OCI-LY1 (cell line): Measurements from ENCODE around the gene ALCAM.

Experiments used
- H2AFZ ChIP-seq: fragments of 200-600 bp; sonication (generic), shearing (Covaris generic); 2 replicates; pipeline ENCODE4 v1.6.0; 2014; ENCODE audit warnings: antibody characterized with exemption, mild to moderate bottlenecking, low read length
- H3F3A ChIP-seq: fragments of 200-600 bp; sonication (generic), shearing (Covaris generic); 2 replicates; pipeline ENCODE4 v1.6.0; 2014; ENCODE audit warnings: mild to moderate bottlenecking, antibody characterized with exemption, low read length, moderate library complexity; ENCODE audit not compliant: insufficient read depth
- H3K27ac ChIP-seq: fragments of 200-600 bp; sonication (generic); 2 replicates; pipeline ENCODE4 v1.5.1; 2014; ENCODE audit warnings: low read length, mixed run types, mild to moderate bottlenecking, low read depth; ENCODE audit not compliant: poor library complexity, severe bottlenecking
- H3K27me3 ChIP-seq: fragments of 200-600 bp; sonication (generic); 2 replicates; pipeline ENCODE4 v1.6.0; 2014; ENCODE audit warnings: antibody characterized with exemption, mild to moderate bottlenecking, low read length, moderate library complexity; ENCODE audit not compliant: insufficient read depth
- H3K36me3 ChIP-seq: fragments of 200-600 bp; sonication (generic); 2 replicates; pipeline ENCODE4 v1.6.1; 2014; ENCODE audit warnings: mild to moderate bottlenecking, antibody characterized with exemption, low read length, moderate library complexity, mixed read lengths; ENCODE audit not compliant: insufficient read depth
- H3K4me1 ChIP-seq: fragments of 200-600 bp; sonication (generic); 2 replicates; pipeline ENCODE4 v1.5.1; 2014; ENCODE audit warnings: mild to moderate bottlenecking, low read length, moderate library complexity; ENCODE audit not compliant: insufficient read depth, severe bottlenecking
- H3K4me2 ChIP-seq: fragments of 200-600 bp; sonication (generic), shearing (Covaris generic); 2 replicates; pipeline ENCODE4 v1.6.1; 2014; ENCODE audit warnings: low read length
- H3K4me3 ChIP-seq: fragments of 200-600 bp; sonication (generic); 2 replicates; pipeline ENCODE4 v1.5.1; 2014; ENCODE audit warnings: low read length, low read depth, mild to moderate bottlenecking, mixed read lengths; ENCODE audit not compliant: poor library complexity, severe bottlenecking
- H3K79me2 ChIP-seq: fragments of 200-600 bp; shearing (Covaris generic); 2 replicates; pipeline ENCODE4 v1.6.1; 2016; ENCODE audit warnings: mixed run types, low read length, mixed read lengths; ENCODE audit not compliant: insufficient read depth
- H3K9ac ChIP-seq: fragments of 200-600 bp; sonication (generic), shearing (Covaris generic); 2 replicates; pipeline ENCODE4 v1.6.1; 2014; ENCODE audit warnings: mild to moderate bottlenecking, low read length, mixed read lengths
- H3K9me2 ChIP-seq: fragments of 200-600 bp; sonication (generic), shearing (Covaris generic); 2 replicates; pipeline ENCODE4 v1.6.1; 2014; ENCODE audit warnings: low read depth, mild to moderate bottlenecking, low read length, mixed read lengths
- H3K9me3 ChIP-seq: fragments of 200-600 bp; shearing (Covaris generic); 2 replicates; pipeline ENCODE4 v1.6.1; 2014; ENCODE audit warnings: low read length, mixed read lengths
- H4K20me1 ChIP-seq: fragments of 200-600 bp; sonication (generic), shearing (Covaris generic); 2 replicates; pipeline ENCODE4 v1.6.0; 2016; ENCODE audit warnings: mild to moderate bottlenecking, low read length; ENCODE audit not compliant: insufficient read depth
- EZH2 ChIP-seq: fragments of 200-600 bp; sonication (generic), shearing (Covaris generic); IDR thresholded peaks from 2 replicates; pipeline ENCODE4 v1.8.0; 2017; ENCODE audit warnings: borderline replicate concordance, mixed run types, mild to moderate bottlenecking, antibody characterized with exemption, low read length, moderate library complexity, mixed read lengths
- TF ChIP-seq, protein P1 (sequence below): fragments of 200-600 bp; sonication (generic), shearing (Covaris generic); IDR thresholded peaks from 2 replicates; pipeline ENCODE4 v1.5.1; 2017; ENCODE audit warnings: mild to moderate bottlenecking, antibody characterized with exemption, low read length, moderate library complexity, mixed read lengths

ALCAM gene

DNA sequence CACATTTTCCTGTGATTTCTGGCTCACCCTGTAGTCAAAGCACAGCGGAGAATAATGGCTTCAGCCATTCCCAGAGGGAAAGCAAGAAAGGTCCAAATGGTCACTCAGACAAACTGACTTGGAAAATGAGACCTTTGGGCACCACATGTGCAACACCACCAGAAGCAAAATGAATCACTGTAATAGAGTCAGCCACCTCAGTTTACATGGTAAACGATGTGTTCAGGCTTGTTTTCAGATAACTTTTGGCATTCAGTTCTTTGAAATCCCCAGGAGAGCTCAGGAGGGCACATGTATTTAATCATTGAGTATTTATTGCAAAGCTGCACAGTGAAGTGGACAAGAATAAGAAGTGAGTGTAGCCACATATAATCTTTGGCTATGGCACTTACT lies 38.4 kb upstream of the ALCAM start:
- no peaks in the 10 kb centered on the region for H3K9me3 ChIP-seq
- no peaks in the 10 kb centered on the region for H3K36me3 ChIP-seq
- no peak overlapping the region for H2AFZ ChIP-seq
- H3K4me2 ChIP-seq, result no peak overlapping the region
- no peak overlapping the region for H3K27ac ChIP-seq
- H3K4me3 ChIP-seq, result no peak overlapping the region
- TF ChIP-seq EZH2, result no peak
- TF ChIP-seq, protein P1, sequence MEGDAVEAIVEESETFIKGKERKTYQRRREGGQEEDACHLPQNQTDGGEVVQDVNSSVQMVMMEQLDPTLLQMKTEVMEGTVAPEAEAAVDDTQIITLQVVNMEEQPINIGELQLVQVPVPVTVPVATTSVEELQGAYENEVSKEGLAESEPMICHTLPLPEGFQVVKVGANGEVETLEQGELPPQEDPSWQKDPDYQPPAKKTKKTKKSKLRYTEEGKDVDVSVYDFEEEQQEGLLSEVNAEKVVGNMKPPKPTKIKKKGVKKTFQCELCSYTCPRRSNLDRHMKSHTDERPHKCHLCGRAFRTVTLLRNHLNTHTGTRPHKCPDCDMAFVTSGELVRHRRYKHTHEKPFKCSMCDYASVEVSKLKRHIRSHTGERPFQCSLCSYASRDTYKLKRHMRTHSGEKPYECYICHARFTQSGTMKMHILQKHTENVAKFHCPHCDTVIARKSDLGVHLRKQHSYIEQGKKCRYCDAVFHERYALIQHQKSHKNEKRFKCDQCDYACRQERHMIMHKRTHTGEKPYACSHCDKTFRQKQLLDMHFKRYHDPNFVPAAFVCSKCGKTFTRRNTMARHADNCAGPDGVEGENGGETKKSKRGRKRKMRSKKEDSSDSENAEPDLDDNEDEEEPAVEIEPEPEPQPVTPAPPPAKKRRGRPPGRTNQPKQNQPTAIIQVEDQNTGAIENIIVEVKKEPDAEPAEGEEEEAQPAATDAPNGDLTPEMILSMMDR, result no peak
- no peaks in the 10 kb centered on the region for H3K9me2 ChIP-seq
- no peaks in the 10 kb centered on the region for H4K20me1 ChIP-seq
- no peaks in the 10 kb centered on the region for H3K79me2 ChIP-seq
- H3K4me1 ChIP-seq, result no peaks in the 10 kb centered on the region
- H3F3A ChIP-seq, result no peaks in the 10 kb centered on the region
- H3K9ac ChIP-seq, result no peak overlapping the region
- H3K27me3 ChIP-seq, result no peaks in the 10 kb centered on the region

- no peak overlapping the region for H2AFZ ChIP-seq
- no peak overlapping the region for H3K9ac ChIP-seq
- H3K4me2 ChIP-seq, result no peak overlapping the region
- no peaks in the 10 kb centered on the region for H3K36me3 ChIP-seq
- no peaks in the 10 kb centered on the region for H3F3A ChIP-seq
- no peaks in the 10 kb centered on the region for H3K9me2 ChIP-seq
- H3K27ac ChIP-seq, result no peak overlapping the region
- H3K4me3 ChIP-seq, result no peak overlapping the region
- H3K27me3 ChIP-seq, result no peaks in the 10 kb centered on the region
- no peaks in the 10 kb centered on the region for H4K20me1 ChIP-seq
- H3K9me3 ChIP-seq, result no peaks in the 10 kb centered on the region
- no peaks in the 10 kb centered on the region for H3K79me2 ChIP-seq
- no peaks in the 10 kb centered on the region for H3K4me1 ChIP-seq
- no peak for TF ChIP-seq EZH2
- TF ChIP-seq, protein P1, result no peak
Observed at GRCh38 chr3:105332961-105333360, 33.7 kb upstream of the ALCAM start.

GRCh38 chr3:105334138-105334882 lies 32.4 kb upstream of the ALCAM start:
- no peaks in the 10 kb centered on the region for H3K79me2 ChIP-seq
- no peak overlapping the region for H3K9ac ChIP-seq
- no peaks in the 10 kb centered on the region for H3K4me1 ChIP-seq
- H3K36me3 ChIP-seq, result no peaks in the 10 kb centered on the region
- TF ChIP-seq, protein P1, result no peak
- TF ChIP-seq EZH2, result no peak
- H3K4me3 ChIP-seq, result no peak overlapping the region
- no peaks in the 10 kb centered on the region for H3K9me2 ChIP-seq
- no peaks in the 10 kb centered on the region for H3K27me3 ChIP-seq
- H4K20me1 ChIP-seq, result no peaks in the 10 kb centered on the region
- no peaks in the 10 kb centered on the region for H3K9me3 ChIP-seq
- H3K4me2 ChIP-seq, result no peak overlapping the region
- no peak overlapping the region for H3K27ac ChIP-seq
- no peak overlapping the region for H2AFZ ChIP-seq
- H3F3A ChIP-seq, result no peaks in the 10 kb centered on the region
